H1 (cell line): ENCODE data around the gene MYO7B.

Experiments
- CREB1 ChIP-seq: IDR thresholded peaks from 2 replicates; pipeline ENCODE4 v1.6.1; 2012; ENCODE audit warnings: inconsistent platforms
- CTCF ChIP-seq, 3 experiments: IDR thresholded peaks; 1 replicate in 2 of 3; 2 replicates in 1 of 3; pipeline versions ENCODE4 v1.5.1 to v1.6.1; 2011; ENCODE audit warnings: low read length in 3 of 3, mild to moderate bottlenecking in 3 of 3, inconsistent platforms in 2 of 3, low read depth in 1 of 3, moderate library complexity in 1 of 3; ENCODE audit not compliant: insufficient read depth in 1 of 3; ENCODE audit errors: control extremely low read depth in 1 of 3
- GABPA ChIP-seq: IDR thresholded peaks from 2 replicates; pipeline ENCODE4 v1.6.1; 2011; ENCODE audit warnings: mild to moderate bottlenecking, low read length, moderate library complexity, borderline replicate concordance; ENCODE audit not compliant: insufficient read depth

- no peak for TF ChIP-seq CTCF (IDR thresholded peaks at IDR 0.05; ENCODE audit: control extremely low read depth in 1 of 3, insufficient read depth in 1 of 3, low read depth in 1 of 3, low read length in 3 of 3)
- TF ChIP-seq CREB1 = no peak
- TF ChIP-seq GABPA = no peak
Observed at GRCh38 chr2:127664895-127665225, 129.4 kb downstream of the MYO7B start.
